Neural progenitor cell (in vitro differentiated cells): ENCODE results near the gene PCDHGB2. TPM values are rescaled to one million over a fixed set of nuclear protein-coding genes. Genes with fewer than 3 reads are reported as not detected.

Experiments used
- DNase-seq: peaks from one replicate; pipeline ENCODE4 v3.0.0-alpha.2; 2016; ENCODE audit warnings: low spot score
- H2AFZ ChIP-seq: fragments of 200-600 bp; sonication (generic); replicated peaks from 2 replicates; pipeline ENCODE4 v1.6.1; 2016; ENCODE audit warnings: antibody characterized with exemption
- H3F3A ChIP-seq: fragments of 200-600 bp; sonication (generic); 2 replicates; pipeline ENCODE4 v1.6.1; 2016; ENCODE audit warnings: antibody characterized with exemption, low read depth
- H3K27ac ChIP-seq: fragments of 200-600 bp; sonication (generic); 2 replicates; pipeline ENCODE4 v1.5.1; 2016; ENCODE audit warnings: mild to moderate bottlenecking
- H3K27me3 ChIP-seq: fragments of 200-600 bp; sonication (generic); 2 replicates; pipeline ENCODE4 v1.6.1; 2016; ENCODE audit warnings: mild to moderate bottlenecking, moderate library complexity
- H3K36me3 ChIP-seq: fragments of 200-600 bp; sonication (generic); 2 replicates; pipeline ENCODE4 v1.5.1; 2016
- H3K4me1 ChIP-seq: fragments of 200-600 bp; sonication (generic); 2 replicates; pipeline ENCODE4 v1.6.1; 2016; ENCODE audit warnings: mixed run types
- H3K4me2 ChIP-seq: fragments of 200-600 bp; sonication (generic); 2 replicates; pipeline ENCODE4 v1.6.1; 2016
- H3K4me3 ChIP-seq: fragments of 200-600 bp; sonication (generic); 2 replicates; pipeline ENCODE4 v1.5.1; 2016
- H3K79me2 ChIP-seq: fragments of 200-600 bp; sonication (generic); 2 replicates; pipeline ENCODE4 v1.6.1; 2016; ENCODE audit warnings: low read depth
- H3K9ac ChIP-seq: fragments of 200-600 bp; sonication (generic); 2 replicates; pipeline ENCODE4 v1.6.1; 2016
- H3K9me3 ChIP-seq: fragments of 200-600 bp; sonication (generic); 2 replicates; pipeline ENCODE4 v1.5.1; 2016; ENCODE audit warnings: low read depth
- H4K20me1 ChIP-seq: fragments of 200-600 bp; sonication (generic); 2 replicates; pipeline ENCODE4 v1.6.1; 2016; ENCODE audit warnings: low read depth
- H3K27ac Mint-ChIP-seq: 3 replicates; pipeline ENCODE4 v1.8.0; 2021; ENCODE audit warnings: mixed read lengths
- H3K27me3 Mint-ChIP-seq: 2 replicates; pipeline ENCODE4 v1.8.0; 2022; ENCODE audit warnings: low read depth, mild to moderate bottlenecking, inconsistent platforms, moderate library complexity, mixed read lengths; ENCODE audit not compliant: insufficient read depth
- H3K36me3 Mint-ChIP-seq: 3 replicates; pipeline ENCODE4 v1.8.0; 2021; ENCODE audit warnings: mixed read lengths
- H3K4me1 Mint-ChIP-seq: 3 replicates; pipeline ENCODE4 v1.8.0; 2021; ENCODE audit warnings: mixed read lengths
- H3K4me3 Mint-ChIP-seq: 3 replicates; pipeline ENCODE4 v1.8.0; 2021; ENCODE audit warnings: mild to moderate bottlenecking, moderate library complexity, mixed read lengths
- H3K9me3 Mint-ChIP-seq: 3 replicates; pipeline ENCODE4 v1.8.0; 2020; ENCODE audit warnings: mixed read lengths
- CTCF ChIP-seq: fragments of 200-600 bp; sonication (generic); IDR thresholded peaks from 2 replicates; pipeline ENCODE4 v1.5.1; 2017; ENCODE audit warnings: antibody characterized with exemption, mild to moderate bottlenecking
- EZH2 ChIP-seq: fragments of 200-600 bp; sonication (generic); IDR thresholded peaks from 2 replicates; pipeline ENCODE4 v1.6.1; 2017; ENCODE audit warnings: antibody characterized with exemption, mild to moderate bottlenecking, moderate library complexity
- EZH2phosphoT487 ChIP-seq: fragments of 200-600 bp; sonication (generic); IDR thresholded peaks from 2 replicates; pipeline ENCODE4 v1.6.1; 2017; ENCODE audit warnings: antibody characterized with exemption
- total RNA-seq: library from RNA; depleted of rRNA; stranded (reverse); fragments of >200 nt; gene quantifications from 2 replicates; pipeline ENCODE4 v1.2.3, GENCODE V29; 2015; ENCODE audit warnings: low replicate concordance

Gene PCDHGB2
- total RNA-seq, 1 donor from 2014 or later, result 2.2 TPM

GRCh38 chr5:141366016-141366896 lies 6.5 kb downstream of the PCDHGB2 start:
- Mint-ChIP-seq H3K27me3 (peaks cover 4% of the 10 kb centered on the region), H3K4me1 (no peaks in the 10 kb centered on the region), H3K36me3 (peaks cover 2% of the 10 kb centered on the region), H3K27ac (no peak overlapping the region), H3K4me3 (no peak overlapping the region), H3K9me3 (peaks cover 64% of the 10 kb centered on the region)
- Histone ChIP-seq H3K27me3 (no peaks in the 10 kb centered on the region), H3K4me1 (no peaks in the 10 kb centered on the region), H3K79me2 (no peaks in the 10 kb centered on the region), H3K9ac (no peak overlapping the region), H2AFZ (no peak overlapping the region), H3K27ac (no peak overlapping the region), H3K4me2 (no peak overlapping the region), H3F3A (no peaks in the 10 kb centered on the region), H4K20me1 (no peaks in the 10 kb centered on the region), H3K9me3 (no peaks in the 10 kb centered on the region), H3K36me3 (no peaks in the 10 kb centered on the region), H3K4me3 (no peak overlapping the region)
- no peak for TF ChIP-seq CTCF
- no peak for TF ChIP-seq EZH2
- TF ChIP-seq EZH2phosphoT487, result no peak
- DNase-seq, result no peak

- Histone ChIP-seq H3K27me3 (no peaks in the 10 kb centered on the region), H2AFZ (no peak within 1 kb of the TSS), H3K79me2 (no peaks in the 10 kb centered on the region), H3F3A (no peaks in the 10 kb centered on the region), H4K20me1 (no peaks in the 10 kb centered on the region), H3K36me3 (no peaks in the 10 kb centered on the region), H3K9me3 (peaks cover 3% of the 10 kb centered on the region), H3K4me2 (no peak within 1 kb of the TSS), H3K27ac (no peak within 1 kb of the TSS), H3K4me3 (no peak within 1 kb of the TSS), H3K9ac (no peak within 1 kb of the TSS), H3K4me1 (no peaks in the 10 kb centered on the region)
- no peak within 1 kb of the TSS for H3K27ac Mint-ChIP-seq
- H3K27me3 Mint-ChIP-seq, result peaks cover 8% of the 10 kb centered on the region
- peaks cover 55% of the 10 kb centered on the region for H3K9me3 Mint-ChIP-seq
- H3K36me3 Mint-ChIP-seq, result peaks cover 4% of the 10 kb centered on the region
- no peak within 1 kb of the TSS for H3K4me3 Mint-ChIP-seq
- TF ChIP-seq CTCF, result no peak
- no peak for TF ChIP-seq EZH2phosphoT487
- TF ChIP-seq EZH2, result no peak
- H3K4me1 Mint-ChIP-seq, result no peaks in the 10 kb centered on the region
- no peak for DNase-seq
Measured at GRCh38 chr5:141369994-141370848, 10.4 kb downstream of the PCDHGB2 start, which contains the start of gene PCDHGB3. PCDHGB3 (plus strand) TSS chr5:141370242; CDS start chr5:141370395, 153 bp downstream.

GRCh38 chr5:141371572-141372475 lies 12.0 kb downstream of the PCDHGB2 start:
- Histone ChIP-seq H3K27ac (no peak overlapping the region), H3K4me1 (no peaks in the 10 kb centered on the region), H3K4me3 (no peak overlapping the region), H4K20me1 (no peaks in the 10 kb centered on the region), H3K36me3 (no peaks in the 10 kb centered on the region), H3K79me2 (no peaks in the 10 kb centered on the region), H3K4me2 (no peak overlapping the region), H2AFZ (no peak overlapping the region), H3K27me3 (no peaks in the 10 kb centered on the region), H3K9me3 (peaks cover 3% of the 10 kb centered on the region), H3K9ac (no peak overlapping the region), H3F3A (no peaks in the 10 kb centered on the region)
- H3K9me3 Mint-ChIP-seq, result peaks cover 52% of the 10 kb centered on the region
- peaks cover 7% of the 10 kb centered on the region for H3K27me3 Mint-ChIP-seq
- H3K27ac Mint-ChIP-seq, result no peak overlapping the region
- no peak overlapping the region for H3K4me3 Mint-ChIP-seq
- TF ChIP-seq CTCF (no peak), EZH2 (no peak), EZH2phosphoT487 (no peak)
- no peak for DNase-seq
- H3K4me1 Mint-ChIP-seq, result no peaks in the 10 kb centered on the region
- peaks cover 4% of the 10 kb centered on the region for H3K36me3 Mint-ChIP-seq
